SK-N-SH (cell line): Measurements from ENCODE around the gene PRRX2. TPM values are rescaled to one million over a fixed set of nuclear protein-coding genes. Genes with fewer than 3 reads are reported as not detected.

Source experiments
- CTCF ChIA-PET: fragments of 300-600, 350-600 bp; formaldehyde crosslinking; extraction: SDS; loops from one replicate; lab custom pipeline; 2021; lab: Yijun Ruan, JAX
- POLR2A ChIA-PET: fragments of 350-600 bp; sonication (Branson Sonifier 250); formaldehyde crosslinking; extraction: SDS; loops from one replicate; lab custom pipeline; 2020; ENCODE audit warnings: antibody characterized with exemption, inconsistent platforms; lab: Yijun Ruan, JAX
- DNase-seq: peaks from one replicate; pipeline ENCODE4 v3.0.0; 2012
- H2AFZ ChIP-seq: fragments of 200-600 bp; sonication (generic); 2 replicates; pipeline ENCODE4 v1.8.1; 2016; ENCODE audit warnings: antibody characterized with exemption, mild to moderate bottlenecking, low read depth
- H3F3A ChIP-seq: fragments of 200-600 bp; sonication (generic); replicated peaks from 2 replicates; pipeline ENCODE3; 2016; ENCODE audit warnings: antibody characterized with exemption, mild to moderate bottlenecking; ENCODE audit not compliant: insufficient read depth
- H3K27ac ChIP-seq, 2 experiments: fragments of 200-500 bp in 1 of 2; fragments of 200-600 bp in 1 of 2; sonication (Bioruptor generic) in 1 of 2; sonication (generic), shearing (Covaris generic) in 1 of 2; 2 replicates each; pipeline versions ENCODE4 v1.5.1 to v1.6.1; 2014 to 2016; ENCODE audit warnings: low read depth in 2 of 2, inconsistent platforms in 1 of 2, low read length in 1 of 2, mild to moderate bottlenecking in 1 of 2, mixed read lengths in 1 of 2
- H3K27me3 ChIP-seq: fragments of 200-600 bp; sonication (generic), shearing (Covaris generic); 2 replicates; pipeline ENCODE4 v1.6.1; 2016; ENCODE audit warnings: mixed run types; ENCODE audit not compliant: insufficient read depth
- H3K36me3 ChIP-seq, 2 experiments: fragments of 200-500 bp in 1 of 2; fragments of 200-600 bp in 1 of 2; sonication (Bioruptor generic) in 1 of 2; sonication (generic) in 1 of 2; replicated peaks in 1 of 2; 2 replicates each; pipeline versions ENCODE3 to v1.5.1; 2014 to 2016; ENCODE audit warnings: low read length in 1 of 2, mild to moderate bottlenecking in 1 of 2; ENCODE audit not compliant: insufficient read depth in 2 of 2, control insufficient read depth in 1 of 2
- H3K4me1 ChIP-seq, 2 experiments: fragments of 200-500 bp in 1 of 2; fragments of 200-600 bp in 1 of 2; sonication (Bioruptor generic) in 1 of 2; sonication (generic), shearing (Covaris generic) in 1 of 2; 2 replicates each; pipeline versions ENCODE4 v1.5.1 to v1.6.1; 2014 to 2016; ENCODE audit warnings: low read depth in 1 of 2, low read length in 1 of 2, mixed run types in 1 of 2; ENCODE audit not compliant: insufficient read depth in 2 of 2, control insufficient read depth in 1 of 2
- H3K4me2 ChIP-seq: fragments of 200-600 bp; sonication (generic), shearing (Covaris generic); 2 replicates; pipeline ENCODE4 v1.6.1; 2017; ENCODE audit warnings: mixed run types
- H3K4me3 ChIP-seq, 2 experiments: fragments of 200-500 bp in 1 of 2; fragments of 200-600 bp in 1 of 2; sonication (Bioruptor generic) in 1 of 2; sonication (generic), shearing (Covaris generic) in 1 of 2; 2 replicates each; pipeline versions ENCODE4 v1.5.1 to v1.8.1; 2014 to 2016; ENCODE audit warnings: low read depth in 2 of 2, inconsistent platforms in 1 of 2, low read length in 1 of 2, mild to moderate bottlenecking in 1 of 2, mixed read lengths in 1 of 2, moderate library complexity in 1 of 2
- H3K79me2 ChIP-seq: fragments of 200-600 bp; sonication (generic); 2 replicates; pipeline ENCODE4 v1.8.1; 2017; ENCODE audit warnings: mild to moderate bottlenecking; ENCODE audit not compliant: insufficient read depth
- H3K9ac ChIP-seq: fragments of 200-600 bp; sonication (generic); 2 replicates; pipeline ENCODE4 v1.6.1; 2017; ENCODE audit warnings: mixed run types
- H3K9me2 ChIP-seq: fragments of 200-600 bp; sonication (generic); 2 replicates; pipeline ENCODE4 v1.6.1; 2017; ENCODE audit warnings: mixed run types
- H3K9me3 ChIP-seq: fragments of 200-600 bp; sonication (generic); 2 replicates; pipeline ENCODE4 v1.6.1; 2017; ENCODE audit warnings: mixed run types, mild to moderate bottlenecking, moderate library complexity
- H4K20me1 ChIP-seq: fragments of 200-600 bp; sonication (generic); 2 replicates; pipeline ENCODE4 v1.6.1; 2017; ENCODE audit warnings: mild to moderate bottlenecking, mixed run types; ENCODE audit not compliant: insufficient read depth
- CTCF ChIP-seq: fragments of 200-600 bp; sonication (generic); IDR thresholded peaks from 2 replicates; pipeline ENCODE4 v1.6.1; 2017; ENCODE audit warnings: antibody characterized with exemption, mild to moderate bottlenecking, moderate library complexity
- EP300 ChIP-seq, 2 experiments: IDR thresholded peaks; 2 replicates each; pipeline versions ENCODE4 v1.4.0 to v1.6.1; 2012; ENCODE audit warnings: borderline replicate concordance in 1 of 2, low read depth in 1 of 2, low read length in 1 of 2
- GATA2 ChIP-seq: sonication (generic); formaldehyde crosslinking; IDR thresholded peaks from 2 replicates; pipeline ENCODE4 v1.5.0; 2020; ENCODE audit warnings: mild to moderate bottlenecking, missing genetic modification reagents
- MAX ChIP-seq: IDR thresholded peaks from 2 replicates; pipeline ENCODE4 v1.4.0; 2012; ENCODE audit warnings: low read depth
- MEF2A ChIP-seq: IDR thresholded peaks from 2 replicates; pipeline ENCODE4 v1.4.0; 2012; ENCODE audit warnings: low read depth, borderline replicate concordance
- NRF1 ChIP-seq: IDR thresholded peaks from 2 replicates; pipeline ENCODE4 v1.6.1; 2012; ENCODE audit warnings: low read depth, mild to moderate bottlenecking, low read length
- REST ChIP-seq: IDR thresholded peaks from 2 replicates; pipeline ENCODE4 v1.6.1; 2012; ENCODE audit warnings: mild to moderate bottlenecking, low read depth, low read length, moderate library complexity
- RFX5 ChIP-seq: IDR thresholded peaks from 2 replicates; pipeline ENCODE4 v1.6.1; 2012; ENCODE audit warnings: mild to moderate bottlenecking, improper control_type of control experiment, low read length
- SMC3 ChIP-seq: IDR thresholded peaks from 2 replicates; pipeline ENCODE4 v1.6.1; 2012; ENCODE audit warnings: low read depth, low read length, improper control_type of control experiment
- TCF12 ChIP-seq: IDR thresholded peaks from 2 replicates; pipeline ENCODE4 v1.4.0; 2012
- TEAD4 ChIP-seq: IDR thresholded peaks from 2 replicates; pipeline ENCODE4 v1.4.0; 2012; ENCODE audit warnings: mild to moderate bottlenecking, borderline replicate concordance; ENCODE audit not compliant: insufficient read depth
- USF2 ChIP-seq: fragments of 150-350 bp; IDR thresholded peaks from 2 replicates; pipeline ENCODE4 v1.6.1; 2017; ENCODE audit warnings: antibody characterized with exemption, low read length, low read depth, borderline replicate concordance
- ZBTB33 ChIP-seq: IDR thresholded peaks from 2 replicates; pipeline ENCODE4 v1.4.0; 2012; ENCODE audit warnings: low read depth, borderline replicate concordance
- WGBS: methylation state at CpG from one replicate; pipeline ENCODE4 v1.1.6; 2017; ENCODE audit warnings: low lambda C conversion rate; 5-methylcytosine and 5-hydroxymethylcytosine counted together
- polyA plus RNA-seq, 3 experiments: library from polyadenylated mRNA; depleted of rRNA; stranded (reverse); fragments of >200 nt; gene quantifications; 2 replicates each; pipeline ENCODE4 v1.2.3, GENCODE V29; 2012

Gene PRRX2
- polyA plus RNA-seq, 1 of the 3 experiments (the other 2 are of a cell fraction): 0.84 TPM

- no peak for TF ChIP-seq CTCF
- no peak for TF ChIP-seq EP300 (IDR thresholded peaks at IDR 0.05; ENCODE audit: borderline replicate concordance in 1 of 2, low read depth in 1 of 2, low read length in 1 of 2)
- TF ChIP-seq TEAD4: no peak
- no peak for TF ChIP-seq GATA2 (CRISPR knock-in tag)
- TF ChIP-seq NRF1: no peak
- no peak for TF ChIP-seq USF2
- TF ChIP-seq RFX5: no peak
Observed at GRCh38 chr9:129713402-129713679, 47.9 kb downstream of the PRRX2 start (continued).

- no peaks in the 10 kb centered on the region for H3K36me3 ChIP-seq
- TF ChIP-seq TEAD4: no peak
- no peak for TF ChIP-seq MEF2A
- no peak for TF ChIP-seq MAX
- TF ChIP-seq SMC3: no peak
- TF ChIP-seq ZBTB33: no peak
- TF ChIP-seq CTCF: no peak
- TF ChIP-seq REST: no peak
- TF ChIP-seq TCF12: no peak
- CTCF ChIA-PET: interaction anchor here (1.1 to 5.6 kb wide), 5 partner anchors 12 to 541 kb away, joined by 3 to 36 read pairs (median 5); no protein-coding TSS in a partner anchor
Observed at GRCh38 chr9:129714511-129715061, 49.1 kb downstream of the PRRX2 start.

More at GRCh38 chr9:129714511-129715061, 49.1 kb downstream of the PRRX2 start:
- WGBS: 89% methylated on average over 15 of the region's 15 CpGs
- Histone ChIP-seq H3K4me3 (no peak overlapping the region), H2AFZ (no peak overlapping the region), H3K27ac (no peak overlapping the region), H3K27me3 (no peaks in the 10 kb centered on the region; the same call in 1 of the 2 replicates), H3K9me2 (no peaks in the 10 kb centered on the region), H4K20me1 (no peaks in the 10 kb centered on the region), H3K4me1 (no peaks in the 10 kb centered on the region; a peak in 1 of 4 replicates), H3K79me2 (no peaks in the 10 kb centered on the region), H3K4me2 (no peak overlapping the region), H3K9me3 (no peaks in the 10 kb centered on the region), H3F3A (no peaks in the 10 kb centered on the region), H3K9ac (no peak overlapping the region)
- POLR2A ChIA-PET: no interaction called here
- no peak for DNase-seq
